ENCODE results near the gene SLC2A4. TPM values are rescaled to one million over a fixed set of nuclear protein-coding genes. Genes with fewer than 3 reads are reported as not detected.

The SLC2A4 gene
- total and polyA plus RNA-seq, 2 of the 4 experiments (the other 2 are of a cell fraction), result 0.07 TPM; not detected in 1

DNA sequence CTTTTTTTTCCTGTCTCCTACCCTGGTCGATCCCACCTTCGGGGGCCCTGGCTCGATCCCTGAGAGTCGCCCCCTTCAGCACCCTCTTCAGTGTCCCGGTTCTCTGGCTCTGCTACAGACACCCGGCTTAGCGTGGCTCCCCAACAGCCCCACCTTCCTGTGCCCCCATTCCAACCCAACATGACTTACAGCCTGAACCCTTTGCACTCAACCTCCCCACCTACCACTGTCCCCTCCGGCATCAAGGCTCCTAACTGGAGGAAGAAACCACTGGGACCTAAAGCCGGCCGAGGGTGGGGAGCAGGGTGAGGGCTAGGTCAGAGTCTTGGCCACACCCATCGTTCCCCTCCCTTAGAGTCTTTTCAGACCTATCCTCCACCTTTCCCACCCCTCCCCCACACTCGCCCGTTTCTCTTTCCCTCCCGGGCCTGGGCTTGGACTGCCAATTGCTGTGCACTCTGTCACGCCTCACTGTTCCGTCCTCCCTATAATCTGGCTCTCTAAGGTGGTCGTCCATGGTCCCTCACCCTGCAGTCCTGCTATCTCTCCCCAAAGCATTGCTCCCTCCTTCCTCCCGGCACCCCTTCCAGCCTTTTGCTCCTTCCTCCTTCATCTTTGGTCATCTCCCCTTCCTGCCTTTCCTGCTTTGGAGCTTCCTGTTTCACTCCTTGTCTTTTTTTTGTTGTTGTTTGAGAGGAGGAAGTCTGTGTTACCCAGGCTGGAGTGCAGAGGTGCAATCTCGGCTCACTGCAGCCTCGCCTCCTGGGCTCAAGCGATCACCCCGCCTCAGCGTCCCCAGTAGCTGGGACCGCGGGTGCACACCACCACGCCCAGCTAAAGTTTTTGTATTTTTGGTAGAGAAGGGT lies 18.4 kb upstream of the SLC2A4 start:
- Histone ChIP-seq H3K9me3 (ENCODE audit: control insufficient read depth, insufficient read depth, low read length) (no peaks in the 10 kb centered on the region), H3K27ac (ENCODE audit: insufficient read depth, low read length) (no peak overlapping the region), H3K18ac (ENCODE audit: low read depth, low read length) (0 out of 2 replicates have a peak overlapping the region, but pooled peaks have one; percentile 9), H3K23ac (ENCODE audit: low read depth, low read length) (peak overlapping the region; percentile 91; the same call in 1 of the 2 replicates), H3K56ac (ENCODE audit: extremely low read depth, insufficient read depth, low read length) (no peak overlapping the region; the same call in 1 of the 2 replicates), H3K14ac (replicated peaks; ENCODE audit: low read depth, low read length) (peak overlapping the region; percentile 96), H3K79me1 (ENCODE audit: low read depth in 1 of 2, low read length in 2 of 2) (no peaks in the 10 kb centered on the region), H2AK9ac (replicated peaks; ENCODE audit: low read depth, low read length, poor library complexity) (peak overlapping the region; percentile 86), H3K9ac (ENCODE audit: low read depth, low read length) (no peak overlapping the region), H3K4me1 (ENCODE audit: control insufficient read depth, insufficient read depth, low read length) (peaks cover 11% of the 10 kb centered on the region), H3K27me3 (ENCODE audit: control insufficient read depth, insufficient read depth, low read length) (peaks cover 13% of the 10 kb centered on the region; the same call in 1 of the 2 replicates), H2AFZ (replicated peaks; ENCODE audit: low read length, poor library complexity) (peak overlapping the region; percentile 90), H3K4me2 (ENCODE audit: low read depth, low read length) (peak overlapping the region; percentile 28; the same call in 1 of the 2 replicates), H4K8ac (ENCODE audit: low read depth in 2 of 2, low read length in 2 of 2) (peak overlapping the region; percentile 78 to 98; a peak in 3 of 4 replicates), H3K4ac (ENCODE audit: low read depth, low read length) (peak overlapping the region; percentile 77), H4K20me1 (ENCODE audit: insufficient read depth, low read length) (no peaks in the 10 kb centered on the region), H3K36me3 (ENCODE audit: control insufficient read depth, insufficient read depth, low read length) (peaks cover 13% of the 10 kb centered on the region), H2BK20ac (ENCODE audit: low read depth, low read length) (peak overlapping the region; percentile 2), H4K91ac (ENCODE audit: insufficient read depth, low read depth, low read length) (peak overlapping the region; percentile 79), H3K4me3 (ENCODE audit: insufficient read depth, low read depth, low read length) (no peak overlapping the region), H2BK120ac (ENCODE audit: low read depth, low read length) (peak overlapping the region; percentile 88), H2BK5ac (ENCODE audit: low read depth, low read length, poor library complexity, severe bottlenecking) (no peak overlapping the region), H4K5ac (ENCODE audit: low read depth, low read length) (peak overlapping the region; percentile 86), H2BK15ac (ENCODE audit: low read depth, low read length) (peak overlapping the region; percentile 89; the same call in 2 of the 3 replicates), H2AK5ac (ENCODE audit: low read depth, low read length) (peak overlapping the region; percentile 81; the same call in 1 of the 2 replicates), H3K9me1 (ENCODE audit: insufficient read depth, low read length) (peaks cover 10% of the 10 kb centered on the region)
- BruUV-seq (replicated peaks), result no TSS peak
- no peak for DNase-seq
- dilution Hi-C loops (cut with HindIII; ENCODE audit: low sequenced_read_pairs, unreplicated experiment) (no loop called here), intact Hi-C loops (cut with micrococcal nuclease) (no loop called here), in situ Hi-C loops (cut with MboI; ENCODE audit: low sequenced_read_pairs) (no loop called here)
- ATAC-seq (ENCODE audit: low read depth), result no peak
- 8% methylated on average over 8 of the region's 26 CpGs; no CpG with 5 or more reads in 1 of the 2 experiments for WGBS, 2 experiments (ENCODE audit: extremely low coverage in 2 of 2, insufficient read length in 1 of 2)
- CTCF ChIA-PET, result interaction anchor here (1.6 kb wide), 1 partner anchor 33 kb away, joined by 7 read pairs; no protein-coding TSS in a partner anchor
- POLR2A ChIA-PET (ENCODE audit: unreplicated experiment), result interaction anchor here (0.6 kb wide), 1 partner anchor 9 kb away, joined by 9 read pairs; no protein-coding TSS in a partner anchor
- TF ChIP-seq CHD1 (IDR thresholded peaks at IDR 0.05; ENCODE audit: low read depth, low read length) (no peak), POLR2A (IDR thresholded peaks at IDR 0.05; ENCODE audit: low read depth, low read length) (no peak), MAZ (IDR thresholded peaks at IDR 0.05; ENCODE audit: borderline replicate concordance, low read depth, low read length) (no peak), CEBPB (IDR thresholded peaks at IDR 0.05; ENCODE audit: low read depth, low read length) (no peak), FOS (IDR thresholded peaks at IDR 0.05; ENCODE audit: low read depth, low read length) (no peak), RCOR1 (IDR thresholded peaks at IDR 0.05; ENCODE audit: insufficient replicate concordance, low read length) (no peak)

All from IMR-90 (cell line).